Measurements from ENCODE around the gene TPM1.
"Not testable (repeated sequence)": the region's sequence is repeated elsewhere in the genome, so short reads cannot be mapped to it uniquely, and the experiment has no call there.

The TPM1 gene

DNA sequence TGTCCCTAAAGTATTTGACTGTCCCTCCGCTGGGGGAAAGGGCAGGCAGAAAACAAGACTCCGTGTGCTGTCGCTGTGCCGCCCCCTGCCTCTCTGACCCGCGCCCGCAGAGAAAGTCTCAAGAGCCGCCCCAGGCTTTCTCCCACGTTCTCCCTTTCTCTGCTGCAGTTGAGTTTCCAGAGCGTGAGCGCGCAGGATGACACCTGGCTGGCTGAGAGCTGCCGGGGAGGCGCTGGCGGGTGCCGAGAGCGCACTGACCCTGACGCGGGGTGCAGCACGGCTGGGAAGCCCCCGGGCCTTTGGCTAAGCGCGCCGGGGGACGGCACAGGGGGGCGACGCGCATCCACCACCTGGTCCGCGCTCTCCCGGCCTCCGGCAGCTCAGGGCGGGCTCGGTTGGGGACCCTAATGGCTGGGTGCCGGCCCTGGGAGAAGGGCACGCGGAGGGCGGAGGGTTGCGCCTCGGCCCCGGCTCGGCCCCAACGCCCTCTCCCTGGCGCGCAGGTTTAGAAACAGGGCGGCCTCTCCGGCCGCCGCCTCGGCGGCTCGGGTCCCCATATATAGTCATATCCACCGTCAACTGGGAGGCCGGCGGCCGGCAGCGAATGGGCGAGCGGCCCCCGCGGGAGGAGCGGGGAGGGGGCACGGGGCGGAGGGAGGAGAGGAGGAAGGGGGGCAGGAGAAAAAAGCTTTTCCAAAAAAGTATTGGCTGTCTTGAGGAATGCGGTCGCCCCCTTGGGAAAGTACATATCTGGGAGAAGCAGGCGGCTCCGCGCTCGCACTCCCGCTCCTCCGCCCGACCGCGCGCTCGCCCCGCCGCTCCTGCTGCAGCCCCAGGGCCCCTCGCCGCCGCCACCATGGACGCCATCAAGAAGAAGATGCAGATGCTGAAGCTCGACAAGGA, at the start of gene TPM1:
Gene TPM1 (plus strand): TSS at position 774 of the 903 bp plus-strand sequence. CDS start 83 bp downstream, at position 857.
- Histone ChIP-seq H3K27me3 (replicated peaks; ENCODE audit: control insufficient read depth, insufficient read depth, low read length) (no peaks in the 10 kb centered on the region), H3K36me3 (ENCODE audit: control insufficient read depth, insufficient read depth, low read length, severe bottlenecking) (no peaks in the 10 kb centered on the region), H3K4me3 (ENCODE audit: low read length) (peak within 1 kb of the TSS; percentile 81), H3K4me1 (ENCODE audit: control insufficient read depth, insufficient read depth, low read length) (peaks cover 22% of the 10 kb centered on the region), H3K9me3 (ENCODE audit: control insufficient read depth, low read length) (no peaks in the 10 kb centered on the region), H3K9ac (ENCODE audit: low read length) (peak within 1 kb of the TSS; percentile 84)
- DNase-seq (ENCODE audit: low read depth) = peak; percentile 93

DNA sequence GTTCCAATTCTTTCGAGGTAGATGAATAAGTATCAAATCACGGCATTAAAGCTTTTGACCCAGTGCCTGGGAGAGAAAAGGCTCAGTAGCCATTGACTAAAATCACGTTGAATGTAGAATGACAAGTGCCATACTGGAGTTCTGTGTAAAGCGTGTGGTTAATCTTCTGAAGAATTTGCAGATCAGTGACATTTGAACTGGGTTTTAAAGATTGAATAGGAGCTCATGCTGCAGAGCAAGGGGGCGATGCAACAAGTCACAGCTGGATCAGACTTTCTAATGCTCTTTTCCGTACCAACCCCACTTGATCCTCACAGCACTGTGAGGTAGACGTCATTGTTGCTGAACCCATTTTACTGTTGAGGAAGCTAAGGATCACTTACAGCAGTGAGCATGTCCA, 49.5 kb upstream of the TPM1 start:
- DNase-seq (ENCODE audit: low read depth) = no peak
- Histone ChIP-seq H3K9me3 (ENCODE audit: control insufficient read depth, low read length) (no peaks in the 10 kb centered on the region), H3K4me3 (ENCODE audit: low read length) (no peak overlapping the region), H3K9ac (ENCODE audit: low read length) (no peak overlapping the region), H3K27me3 (replicated peaks; ENCODE audit: control insufficient read depth, insufficient read depth, low read length) (no peaks in the 10 kb centered on the region), H3K4me1 (ENCODE audit: control insufficient read depth, insufficient read depth, low read length) (peaks cover 9% of the 10 kb centered on the region), H3K36me3 (ENCODE audit: control insufficient read depth, insufficient read depth, low read length, severe bottlenecking) (no peaks in the 10 kb centered on the region)

DNA sequence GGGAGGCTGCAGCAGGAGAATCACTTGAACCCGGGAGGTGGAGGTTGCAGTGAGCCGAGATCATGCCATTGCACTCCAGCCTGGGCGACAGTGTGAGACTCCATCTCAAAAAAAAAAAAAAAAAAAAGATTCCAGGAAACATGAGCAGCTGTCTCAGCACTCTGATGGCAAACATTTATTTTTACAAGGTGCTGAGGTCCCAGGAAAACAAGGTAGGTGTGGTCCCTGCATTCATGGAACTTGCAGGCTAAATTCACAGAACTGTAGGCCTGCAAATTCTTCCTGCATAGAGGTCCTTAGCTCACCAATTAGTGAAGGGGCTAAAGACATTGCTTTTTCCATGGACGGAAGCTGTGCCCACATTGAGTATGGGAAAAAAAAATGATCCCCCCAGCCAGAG, 48.9 kb upstream of the TPM1 start:
- not testable (repeated sequence) for H3K9ac ChIP-seq (ENCODE audit: low read length); H3K4me1 ChIP-seq (ENCODE audit: control insufficient read depth, insufficient read depth, low read length); H3K9me3 ChIP-seq (ENCODE audit: control insufficient read depth, low read length); H3K27me3 ChIP-seq (replicated peaks; ENCODE audit: control insufficient read depth, insufficient read depth, low read length); DNase-seq (ENCODE audit: low read depth); H3K36me3 ChIP-seq (ENCODE audit: control insufficient read depth, insufficient read depth, low read length, severe bottlenecking); H3K4me3 ChIP-seq (ENCODE audit: low read length)

DNA sequence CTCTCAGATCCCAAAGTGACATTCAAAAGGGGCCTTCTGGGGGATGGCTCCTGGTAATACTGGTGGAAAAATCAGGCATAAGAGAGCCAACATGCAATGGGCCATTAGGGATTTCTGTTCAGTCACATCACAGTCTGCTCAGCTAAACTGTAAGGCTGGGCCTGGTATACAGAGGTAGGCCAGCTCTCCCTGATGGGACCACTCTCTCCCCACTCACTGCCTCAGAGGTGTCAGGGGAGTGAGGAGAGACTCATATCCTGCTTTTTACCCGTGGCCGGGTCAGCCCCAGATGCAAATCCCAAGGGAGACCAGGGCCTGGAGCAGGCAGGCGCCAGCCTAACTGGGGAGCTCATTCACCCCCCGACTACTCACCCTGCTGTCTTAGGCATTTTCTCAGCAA, 48.1 kb upstream of the TPM1 start:
- Histone ChIP-seq H3K27me3 (replicated peaks; ENCODE audit: control insufficient read depth, insufficient read depth, low read length) (peaks cover 4% of the 10 kb centered on the region), H3K9ac (ENCODE audit: low read length) (no peak overlapping the region), H3K4me3 (ENCODE audit: low read length) (no peak overlapping the region), H3K9me3 (ENCODE audit: control insufficient read depth, low read length) (no peaks in the 10 kb centered on the region), H3K36me3 (ENCODE audit: control insufficient read depth, insufficient read depth, low read length, severe bottlenecking) (no peaks in the 10 kb centered on the region), H3K4me1 (ENCODE audit: control insufficient read depth, insufficient read depth, low read length) (peaks cover 9% of the 10 kb centered on the region)
- no peak for DNase-seq (ENCODE audit: low read depth)

DNA sequence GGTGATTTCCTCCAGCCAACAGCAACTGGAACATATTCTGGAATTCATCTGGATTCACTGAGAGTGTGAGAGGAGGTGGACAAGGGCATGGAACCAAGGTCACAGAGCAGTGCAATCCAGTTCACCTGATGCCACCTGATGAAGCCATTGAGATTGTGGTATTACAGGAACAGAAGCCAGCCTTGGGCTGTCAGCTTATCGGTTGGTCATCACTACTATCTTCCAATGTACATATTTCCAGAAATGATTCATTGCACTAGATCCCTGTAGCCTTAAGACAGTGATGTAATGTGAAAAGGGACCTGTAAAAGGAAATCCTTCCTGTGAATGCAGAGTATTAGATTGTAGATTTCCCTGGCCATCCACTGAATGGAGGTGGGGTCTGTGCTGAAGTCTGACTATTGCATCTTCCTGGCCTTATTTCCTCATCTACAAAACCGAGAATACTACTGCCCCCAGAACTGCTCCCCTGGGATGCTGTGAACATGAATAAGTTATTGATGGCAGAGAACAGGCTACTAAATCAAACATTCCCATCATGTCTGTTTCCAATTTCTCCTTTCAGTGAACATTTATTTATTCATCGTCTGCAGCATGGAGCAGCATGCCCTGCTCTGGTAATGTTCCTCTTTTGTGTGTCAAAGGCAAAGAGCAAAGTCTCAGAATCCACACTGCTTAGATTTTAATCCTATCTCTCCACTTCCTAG, 47.4 kb upstream of the TPM1 start:
- no peaks in the 10 kb centered on the region for H3K9me3 ChIP-seq (ENCODE audit: control insufficient read depth, low read length)
- no peak overlapping the region for H3K9ac ChIP-seq (ENCODE audit: low read length)
- H3K4me3 ChIP-seq (ENCODE audit: low read length) = no peak overlapping the region
- H3K36me3 ChIP-seq (ENCODE audit: control insufficient read depth, insufficient read depth, low read length, severe bottlenecking) = no peaks in the 10 kb centered on the region
- peak; percentile 51 for DNase-seq (ENCODE audit: low read depth)
- H3K27me3 ChIP-seq (replicated peaks; ENCODE audit: control insufficient read depth, insufficient read depth, low read length) = peaks cover 4% of the 10 kb centered on the region
- peaks cover 9% of the 10 kb centered on the region for H3K4me1 ChIP-seq (ENCODE audit: control insufficient read depth, insufficient read depth, low read length)

DNA sequence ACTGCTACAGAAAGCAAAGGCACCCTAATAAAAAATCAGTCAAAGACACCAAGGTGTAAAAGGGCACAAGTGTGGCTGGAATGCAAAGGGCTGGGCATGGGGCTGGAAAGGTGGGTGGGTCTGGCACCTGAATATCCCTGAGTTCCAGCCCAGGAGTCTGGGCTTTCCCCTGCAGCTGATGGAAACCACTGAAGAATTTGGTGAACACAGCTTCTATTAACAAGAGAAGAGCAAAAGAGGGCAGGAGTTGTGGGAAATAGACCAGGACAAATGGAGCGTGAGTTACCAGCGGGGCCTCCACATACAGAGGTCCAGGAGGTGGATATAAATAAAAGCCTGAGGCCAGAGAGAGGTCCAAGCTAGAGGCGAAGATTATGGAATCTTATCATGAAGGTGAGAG, 45.1 kb upstream of the TPM1 start:
- no peak for DNase-seq (ENCODE audit: low read depth)
- Histone ChIP-seq H3K9ac (ENCODE audit: low read length) (no peak overlapping the region), H3K4me3 (ENCODE audit: low read length) (no peak overlapping the region), H3K4me1 (ENCODE audit: control insufficient read depth, insufficient read depth, low read length) (peaks cover 9% of the 10 kb centered on the region), H3K9me3 (ENCODE audit: control insufficient read depth, low read length) (no peaks in the 10 kb centered on the region), H3K27me3 (replicated peaks; ENCODE audit: control insufficient read depth, insufficient read depth, low read length) (peaks cover 4% of the 10 kb centered on the region), H3K36me3 (ENCODE audit: control insufficient read depth, insufficient read depth, low read length, severe bottlenecking) (no peaks in the 10 kb centered on the region)

DNA sequence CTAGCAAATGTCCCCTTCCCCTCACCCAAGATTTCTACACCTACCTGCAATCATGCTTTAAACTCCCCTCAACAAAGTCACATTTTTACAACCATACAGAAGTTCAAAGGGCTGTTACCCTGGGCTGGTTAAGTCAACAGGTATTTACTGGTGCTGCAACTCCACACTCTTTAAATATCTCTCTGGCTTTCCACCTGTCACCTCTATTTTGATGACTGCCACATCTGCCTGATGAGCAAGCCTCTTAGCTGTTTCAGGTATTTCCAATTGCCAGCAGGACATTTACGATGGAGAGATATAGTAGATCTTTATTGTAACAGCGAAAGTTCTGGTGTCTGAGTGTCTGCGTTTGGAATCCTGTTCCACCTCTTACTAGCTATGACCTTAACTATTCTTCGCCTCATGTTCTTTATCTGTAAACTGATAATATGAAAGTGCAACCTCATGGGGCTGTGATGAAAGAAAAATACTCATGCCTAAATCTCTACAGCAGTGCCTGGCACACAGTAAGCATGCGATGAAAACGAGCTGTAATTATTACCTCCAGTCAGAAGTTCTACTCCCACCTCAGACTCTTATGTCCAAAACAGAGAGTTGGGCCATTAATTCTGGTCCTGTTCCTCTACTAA, 44.2 kb upstream of the TPM1 start:
- H3K36me3 ChIP-seq (ENCODE audit: control insufficient read depth, insufficient read depth, low read length, severe bottlenecking) = no peaks in the 10 kb centered on the region
- H3K27me3 ChIP-seq (replicated peaks; ENCODE audit: control insufficient read depth, insufficient read depth, low read length) = peaks cover 4% of the 10 kb centered on the region
- DNase-seq (ENCODE audit: low read depth) = no peak
- no peak overlapping the region for H3K9ac ChIP-seq (ENCODE audit: low read length)
- no peaks in the 10 kb centered on the region for H3K9me3 ChIP-seq (ENCODE audit: control insufficient read depth, low read length)
- peaks cover 9% of the 10 kb centered on the region for H3K4me1 ChIP-seq (ENCODE audit: control insufficient read depth, insufficient read depth, low read length)
- no peak overlapping the region for H3K4me3 ChIP-seq (ENCODE audit: low read length)

DNA sequence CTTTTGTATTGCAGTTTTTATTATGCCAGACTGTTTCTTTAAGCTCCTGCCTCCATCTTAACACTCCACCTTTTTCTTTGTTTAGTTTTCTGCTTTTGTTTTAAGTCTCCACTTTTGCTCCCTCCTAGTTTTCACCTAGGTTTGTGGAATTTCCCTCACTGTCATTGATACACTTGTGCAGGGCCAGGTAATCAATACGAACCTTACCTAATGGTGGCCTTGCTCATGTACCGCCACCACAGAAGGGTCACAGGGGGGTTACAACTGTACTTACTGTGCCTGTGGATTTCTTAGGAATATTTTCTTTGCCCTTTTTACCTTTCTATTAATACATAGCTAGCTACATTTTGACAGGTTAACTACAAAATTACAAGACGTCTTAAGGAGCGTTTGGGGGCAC, 43.4 kb upstream of the TPM1 start:
- H3K36me3 ChIP-seq (ENCODE audit: control insufficient read depth, insufficient read depth, low read length, severe bottlenecking) = no peaks in the 10 kb centered on the region
- no peak overlapping the region for H3K9ac ChIP-seq (ENCODE audit: low read length)
- H3K27me3 ChIP-seq (replicated peaks; ENCODE audit: control insufficient read depth, insufficient read depth, low read length) = peaks cover 4% of the 10 kb centered on the region
- no peaks in the 10 kb centered on the region for H3K9me3 ChIP-seq (ENCODE audit: control insufficient read depth, low read length)
- no peak overlapping the region for H3K4me3 ChIP-seq (ENCODE audit: low read length)
- H3K4me1 ChIP-seq (ENCODE audit: control insufficient read depth, insufficient read depth, low read length) = peaks cover 9% of the 10 kb centered on the region
- DNase-seq (ENCODE audit: low read depth) = no peak

DNA sequence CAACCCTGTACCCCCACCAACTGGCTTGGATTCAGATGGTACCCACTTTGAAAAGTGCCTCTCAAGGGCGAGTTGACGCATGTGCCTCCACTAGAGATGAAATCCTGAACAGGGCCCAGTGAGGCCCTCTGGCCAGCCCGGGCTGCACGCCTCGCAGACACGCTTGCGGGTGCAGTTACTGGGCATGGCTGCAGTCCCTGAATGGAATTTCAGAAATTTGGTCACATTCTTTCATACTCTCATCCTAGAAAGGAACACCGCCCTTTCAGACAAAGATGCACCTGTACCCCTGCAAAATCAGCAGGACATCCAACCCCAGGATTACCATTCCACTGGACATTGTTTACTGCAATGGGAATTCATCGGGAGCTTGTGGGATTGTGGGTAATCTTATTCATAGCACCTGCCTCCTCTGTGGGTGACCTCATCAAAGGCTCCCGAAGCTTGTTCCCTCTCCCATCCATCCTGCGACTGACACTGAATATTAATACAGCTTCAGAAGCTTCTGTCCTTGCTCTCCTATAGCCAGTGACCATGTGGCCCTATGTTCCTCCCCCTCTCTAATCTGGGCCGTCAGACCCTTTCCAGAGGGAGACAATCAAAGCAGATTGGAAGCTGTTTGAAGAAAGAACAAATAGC, 42.5 kb upstream of the TPM1 start:
- no peak overlapping the region for H3K9ac ChIP-seq (ENCODE audit: low read length)
- no peak for DNase-seq (ENCODE audit: low read depth)
- peaks cover 7% of the 10 kb centered on the region for H3K4me1 ChIP-seq (ENCODE audit: control insufficient read depth, insufficient read depth, low read length)
- no peaks in the 10 kb centered on the region for H3K9me3 ChIP-seq (ENCODE audit: control insufficient read depth, low read length)
- no peaks in the 10 kb centered on the region for H3K36me3 ChIP-seq (ENCODE audit: control insufficient read depth, insufficient read depth, low read length, severe bottlenecking)
- H3K4me3 ChIP-seq (ENCODE audit: low read length) = no peak overlapping the region
- peaks cover 4% of the 10 kb centered on the region for H3K27me3 ChIP-seq (replicated peaks; ENCODE audit: control insufficient read depth, insufficient read depth, low read length)

DNA sequence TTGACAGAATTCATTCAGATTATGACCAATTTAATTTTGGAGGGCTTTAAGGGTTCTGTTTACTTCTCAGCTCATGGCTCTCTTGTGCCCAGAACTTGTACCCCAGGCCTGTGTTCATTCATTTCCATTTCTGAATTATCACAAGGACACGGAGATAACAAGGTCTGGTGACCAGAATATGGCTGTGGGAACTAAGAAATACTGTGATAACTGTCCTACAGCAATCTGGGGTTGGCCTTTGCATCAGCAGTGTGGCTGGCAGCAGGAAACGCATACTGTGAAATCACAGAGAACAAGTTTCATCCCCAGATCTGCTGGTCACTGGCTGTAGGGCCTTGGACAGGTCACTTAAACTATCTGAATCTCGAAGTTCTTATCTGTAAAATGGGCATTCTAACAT, 41.8 kb upstream of the TPM1 start:
- DNase-seq (ENCODE audit: low read depth) = no peak
- H3K4me1 ChIP-seq (ENCODE audit: control insufficient read depth, insufficient read depth, low read length) = no peaks in the 10 kb centered on the region
- H3K27me3 ChIP-seq (replicated peaks; ENCODE audit: control insufficient read depth, insufficient read depth, low read length) = peaks cover 4% of the 10 kb centered on the region
- H3K9ac ChIP-seq (ENCODE audit: low read length) = no peak overlapping the region
- H3K36me3 ChIP-seq (ENCODE audit: control insufficient read depth, insufficient read depth, low read length, severe bottlenecking) = no peaks in the 10 kb centered on the region
- H3K9me3 ChIP-seq (ENCODE audit: control insufficient read depth, low read length) = no peaks in the 10 kb centered on the region
- H3K4me3 ChIP-seq (ENCODE audit: low read length) = no peak overlapping the region

DNA sequence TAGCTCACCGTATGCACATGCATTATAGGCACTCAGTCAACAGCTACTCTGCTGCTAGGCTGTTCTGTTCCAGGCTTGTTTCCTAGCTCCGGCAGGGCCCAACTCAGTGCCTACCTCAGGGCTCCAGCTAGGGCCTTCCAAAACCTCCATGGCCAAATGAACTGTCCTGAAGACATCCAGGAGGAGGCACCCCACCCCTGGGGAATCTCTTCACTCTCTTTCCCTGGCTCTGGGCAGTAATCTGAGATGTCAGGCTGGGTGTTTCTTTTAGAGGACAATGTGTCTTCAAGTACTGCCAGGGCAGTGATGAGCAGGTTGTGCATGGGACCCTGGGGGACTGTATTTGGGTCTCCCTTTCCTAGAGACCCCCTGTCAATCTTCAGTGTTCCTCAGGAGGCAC, 38.3 kb upstream of the TPM1 start:
- no peak overlapping the region for H3K4me3 ChIP-seq (ENCODE audit: low read length)
- no peaks in the 10 kb centered on the region for H3K27me3 ChIP-seq (replicated peaks; ENCODE audit: control insufficient read depth, insufficient read depth, low read length)
- H3K36me3 ChIP-seq (ENCODE audit: control insufficient read depth, insufficient read depth, low read length, severe bottlenecking) = no peaks in the 10 kb centered on the region
- H3K9ac ChIP-seq (ENCODE audit: low read length) = no peak overlapping the region
- H3K9me3 ChIP-seq (ENCODE audit: control insufficient read depth, low read length) = no peaks in the 10 kb centered on the region
- DNase-seq (ENCODE audit: low read depth) = no peak
- H3K4me1 ChIP-seq (ENCODE audit: control insufficient read depth, insufficient read depth, low read length) = no peaks in the 10 kb centered on the region
